HS-27A (cell line): ENCODE data around the gene DYSF.
"Not testable (repeated sequence)": the region's sequence is repeated elsewhere in the genome, so short reads cannot be mapped to it uniquely, and the experiment has no call there.

ENCODE experiments used
- DNase-seq: peaks from one replicate; pipeline ENCODE4 v3.0.0-alpha.2; 2012; ENCODE audit warnings: low read depth, missing footprints

Gene DYSF

DNA sequence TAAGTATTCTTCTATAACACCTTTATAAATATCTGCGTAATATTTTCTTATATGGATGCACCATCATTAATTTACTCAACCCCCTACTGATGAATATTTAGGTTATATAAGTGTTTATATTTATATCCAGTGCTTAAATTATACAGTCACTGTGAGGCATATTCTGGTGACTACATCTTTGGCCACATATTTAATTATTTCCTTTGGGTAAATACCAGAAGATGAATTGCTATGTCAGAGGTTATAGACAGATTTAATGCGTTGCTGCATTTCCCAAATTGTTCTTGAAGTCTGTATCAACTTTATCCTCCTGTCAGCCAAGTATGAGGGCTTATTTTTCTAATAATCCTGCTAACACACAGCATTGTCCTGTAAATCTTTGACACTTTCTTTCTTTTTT is 18.7 kb downstream of the DYSF start:
- no peak for DNase-seq

GRCh38 chr2:71473346-71474031 is 20.1 kb downstream of the DYSF start:
- no peak for DNase-seq

DNA sequence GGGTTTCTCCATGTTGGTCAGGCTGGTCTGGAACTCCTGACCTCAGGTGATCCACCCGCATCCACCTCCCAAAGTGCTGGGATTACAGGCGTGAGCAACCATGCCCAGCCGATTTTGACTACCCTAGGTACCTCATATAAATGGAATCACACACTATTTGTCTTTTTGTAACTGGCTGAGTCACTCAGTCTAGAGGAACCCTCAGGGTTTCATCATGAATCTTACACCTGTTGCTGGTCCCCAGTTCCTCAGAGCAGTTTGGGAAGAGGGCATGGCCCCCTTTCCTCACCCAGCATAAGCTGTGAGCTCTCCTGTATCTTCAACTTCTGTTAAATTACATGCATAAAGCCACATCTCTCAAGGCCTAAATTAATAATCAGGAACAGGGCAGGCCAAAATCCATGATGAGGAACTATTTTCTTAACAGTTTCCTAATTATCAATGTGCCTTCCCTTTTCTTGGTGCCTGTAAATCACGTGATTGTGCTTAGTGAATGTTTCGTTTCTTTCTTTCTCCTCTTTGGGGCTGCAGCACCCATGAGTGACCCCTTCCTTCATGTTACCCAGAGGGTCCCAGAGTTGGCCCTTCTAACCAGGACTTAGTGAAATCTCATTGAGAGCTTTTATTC is 20.9 kb downstream of the DYSF start:
- no peak for DNase-seq

DNA sequence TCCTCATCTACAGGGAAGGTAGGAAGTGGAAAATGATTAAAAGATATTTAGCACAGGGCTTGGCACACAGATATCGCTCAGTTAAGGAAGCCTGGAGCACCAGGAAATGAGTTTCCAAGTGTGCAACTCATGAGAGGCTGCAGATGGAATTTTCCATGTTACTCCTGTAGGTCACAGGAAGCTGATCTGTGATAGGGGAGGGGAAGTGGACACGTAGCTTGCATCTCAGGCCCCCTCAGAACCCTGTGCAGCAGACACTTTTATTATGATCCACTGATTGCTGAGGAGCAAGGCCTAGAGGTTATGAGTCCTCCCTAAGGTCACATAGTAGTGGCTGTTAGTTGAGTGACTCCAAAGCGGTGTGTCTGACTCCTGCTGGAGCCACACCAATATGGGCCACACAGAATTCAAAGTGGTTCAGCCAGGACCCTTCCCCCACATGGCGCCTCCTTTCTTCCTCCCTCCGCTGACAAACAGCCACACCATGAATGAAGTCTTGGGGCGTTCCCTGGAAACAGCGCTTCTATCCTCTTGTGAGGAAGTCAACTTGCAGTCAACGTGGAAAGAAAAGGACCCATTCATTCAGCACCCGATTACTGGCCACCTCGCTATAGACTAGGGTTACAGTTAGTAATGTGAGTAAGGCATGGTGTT is 21.5 kb downstream of the DYSF start:
- DNase-seq: no peak

GRCh38 chr2:71476495-71476894 is 23.1 kb downstream of the DYSF start:
- DNase-seq: no peak

GRCh38 chr2:71477231-71477691 is 23.9 kb downstream of the DYSF start:
- no peak for DNase-seq

GRCh38 chr2:71478806-71479205 is 25.4 kb downstream of the DYSF start:
- DNase-seq: no peak

DNA sequence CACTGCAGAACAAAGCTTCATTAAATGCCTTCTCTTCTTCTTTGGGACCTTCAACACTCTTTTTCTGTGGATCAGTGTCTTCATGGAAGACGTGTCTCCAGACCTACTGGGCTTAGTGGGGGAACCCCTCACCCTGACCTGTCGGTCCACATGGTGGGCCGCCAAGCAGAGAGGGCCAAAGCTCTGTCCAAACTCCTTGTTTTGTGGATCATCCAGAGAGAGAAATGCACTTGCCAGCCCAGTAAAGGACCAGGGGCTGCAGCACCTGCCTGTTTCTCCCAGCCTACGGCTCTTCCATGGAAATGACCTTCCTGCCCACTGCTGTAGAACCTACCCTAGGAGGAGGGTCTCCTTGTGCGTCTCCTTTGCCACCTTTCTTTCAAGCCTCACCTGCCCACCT is 25.9 kb downstream of the DYSF start:
- DNase-seq: no peak

DNA sequence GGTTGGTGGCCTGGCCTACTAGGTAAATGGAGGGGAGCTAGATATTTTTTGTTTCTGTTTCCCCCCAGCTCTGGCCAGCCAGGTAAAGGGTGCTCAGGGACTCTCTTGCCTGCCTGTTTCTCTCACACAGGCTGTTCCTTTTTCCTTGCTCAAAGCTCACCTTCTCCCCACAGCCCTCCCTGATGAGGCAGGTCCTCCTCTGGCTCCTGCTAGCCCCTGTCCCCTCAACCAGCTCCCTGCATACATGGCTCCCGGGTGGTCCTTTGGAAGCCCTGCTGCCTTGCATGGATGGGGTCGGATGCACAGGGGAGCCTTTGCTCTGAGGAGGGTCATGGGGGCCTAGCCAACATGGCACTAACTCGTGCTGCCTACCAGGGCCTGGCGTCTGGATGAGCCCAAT is 27.8 kb downstream of the DYSF start:
- no peak for DNase-seq

- no peak for DNase-seq
These were observed 28.7 kb downstream of the DYSF start for GRCh38 chr2:71482055-71482454.

DNA sequence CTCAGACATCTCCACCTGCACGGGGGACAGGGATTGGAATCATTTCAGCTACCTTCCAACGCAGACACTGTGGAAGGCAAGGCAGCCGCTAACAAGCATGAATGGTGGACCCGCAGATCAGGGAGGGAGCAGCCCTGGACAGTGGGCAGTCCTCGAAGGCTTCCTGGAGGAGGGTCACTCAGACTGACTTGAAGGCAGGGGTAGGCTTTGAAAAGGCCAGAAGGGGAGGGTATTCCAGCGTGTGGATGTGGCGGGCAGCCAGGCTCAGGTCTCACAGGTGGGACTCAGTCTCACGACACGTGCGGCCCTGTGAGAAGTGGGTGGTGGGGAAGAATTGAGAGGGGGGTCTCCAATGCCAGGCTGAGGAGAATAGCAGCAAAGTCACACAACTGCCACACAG is 29.9 kb downstream of the DYSF start:
- DNase-seq: no peak

- DNase-seq: no peak
These were observed 31.0 kb downstream of the DYSF start for GRCh38 chr2:71484354-71484753.

DNA sequence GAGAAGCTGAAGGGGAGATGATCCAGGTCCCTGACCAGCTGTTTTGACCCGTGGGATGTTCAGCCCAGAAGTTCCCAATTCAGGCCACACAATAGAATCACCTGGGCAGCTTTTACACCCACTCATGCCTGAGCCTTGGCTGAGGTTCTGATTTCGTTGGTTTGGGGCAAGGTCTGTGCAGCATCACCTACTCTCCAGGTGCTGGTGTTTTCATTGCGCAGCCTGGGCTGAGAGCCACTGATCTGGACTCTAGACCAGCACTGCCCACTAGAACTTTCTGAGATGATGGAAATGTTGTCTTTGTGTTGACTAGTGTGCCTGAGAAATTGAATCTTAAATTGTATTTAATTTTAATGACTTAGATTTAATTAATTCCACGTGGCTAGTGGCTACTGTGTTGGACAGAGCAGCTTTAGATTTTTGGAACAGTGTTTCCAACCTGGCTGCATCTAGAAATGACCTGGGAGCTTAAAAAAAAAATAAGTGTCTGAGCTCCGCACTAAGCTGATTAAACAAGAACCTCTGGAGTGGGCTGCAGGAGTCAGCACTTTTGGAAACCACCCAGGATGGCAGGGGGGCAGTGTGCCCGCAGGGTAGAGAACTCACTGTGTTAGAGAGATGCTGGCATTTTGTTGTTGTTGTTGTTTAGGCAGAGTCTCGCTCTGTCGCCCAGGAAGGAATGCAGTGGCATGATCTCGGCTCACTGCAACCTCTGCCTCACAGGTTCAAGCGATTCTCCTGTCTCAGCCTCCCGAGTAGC is 33.7 kb downstream of the DYSF start:
- no peak for DNase-seq

DNA sequence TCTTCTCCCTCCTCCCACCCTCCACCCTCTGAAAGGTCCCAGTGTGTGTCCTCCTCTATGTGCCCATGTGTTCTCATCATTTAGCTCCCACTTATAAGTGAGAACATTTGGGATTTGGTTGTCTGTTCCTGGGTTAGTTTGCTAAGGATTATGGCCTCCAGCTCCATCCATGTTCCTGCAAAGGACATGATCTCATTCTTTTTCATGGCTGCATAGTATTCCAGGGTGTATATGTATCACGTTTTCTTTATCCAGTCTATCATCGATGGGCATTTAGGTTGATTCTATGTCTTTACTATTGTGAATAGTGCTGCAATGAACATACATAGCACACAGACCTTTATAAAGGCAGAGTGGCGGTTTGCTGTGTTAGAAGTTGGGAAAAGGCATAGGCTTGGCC is 38.2 kb downstream of the DYSF start:
- DNase-seq: not testable (repeated sequence)

DNA sequence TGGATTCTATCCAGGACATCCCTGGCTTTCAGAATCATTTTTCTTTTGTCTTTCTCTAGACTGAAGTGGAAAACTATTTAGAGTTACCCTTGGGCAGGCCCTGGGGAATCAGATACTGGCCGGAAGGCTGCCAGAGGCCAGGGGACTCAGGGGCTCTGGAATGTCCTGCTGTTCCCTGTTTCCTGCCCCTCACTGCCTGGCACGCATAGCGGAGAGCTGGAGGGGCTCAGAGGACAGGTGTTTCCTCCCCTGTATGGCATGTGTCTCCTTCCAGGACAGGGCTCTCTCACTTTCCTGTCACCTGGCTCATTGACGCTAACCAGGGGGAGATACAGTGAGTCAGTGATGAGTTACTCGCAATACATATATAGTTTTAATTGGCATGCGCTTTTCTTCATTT is 38.8 kb downstream of the DYSF start:
- no peak for DNase-seq

DNA sequence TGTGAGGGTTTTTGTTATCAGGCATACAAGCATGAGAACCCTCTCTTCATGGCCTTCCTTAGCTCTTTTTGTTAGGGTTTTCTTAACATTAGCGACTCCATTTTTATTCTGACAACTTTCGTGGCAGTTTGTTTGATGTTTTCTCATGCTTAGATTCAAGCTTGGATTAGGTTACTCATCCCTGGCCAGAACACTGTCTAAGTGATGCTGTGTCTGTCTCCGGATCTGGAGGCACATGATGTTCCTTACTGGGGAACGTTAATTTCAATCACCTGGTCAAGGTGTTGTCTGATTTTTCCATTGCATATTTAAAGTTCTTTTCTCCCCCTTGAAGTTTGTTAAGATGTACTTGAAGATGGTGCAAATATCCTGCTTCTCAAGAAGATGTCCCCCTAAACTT is 40.7 kb downstream of the DYSF start:
- DNase-seq: no peak

DNA sequence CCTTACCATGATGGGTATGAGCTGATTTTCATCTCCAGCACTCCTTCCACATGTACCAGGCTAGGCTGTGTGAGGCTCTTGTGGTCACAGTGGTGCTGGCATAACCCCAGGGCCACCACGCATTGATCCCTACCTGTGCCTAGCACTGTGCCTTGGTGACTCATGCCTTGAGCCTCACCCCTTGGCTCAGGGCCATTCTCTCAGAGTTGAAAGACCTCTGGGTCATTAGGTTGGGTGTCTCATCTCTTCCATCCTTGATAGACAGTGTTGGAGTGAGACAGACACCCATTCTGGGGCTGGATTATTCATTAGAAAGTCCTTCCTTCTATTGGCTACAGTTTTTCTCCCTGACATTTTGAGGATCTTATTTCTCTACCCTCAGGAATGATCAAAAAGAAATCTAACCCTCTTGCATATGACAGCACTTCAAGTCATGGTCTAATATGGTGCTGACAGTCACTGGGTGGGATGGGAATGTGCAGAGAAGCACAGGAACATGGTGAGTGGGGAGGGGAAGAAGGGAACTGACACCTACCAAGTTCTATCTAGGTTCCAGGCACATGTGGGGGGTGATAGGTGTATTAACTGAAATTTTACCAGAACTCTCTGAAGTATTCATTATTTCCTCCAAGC is 41.3 kb downstream of the DYSF start:
- DNase-seq: no peak

GRCh38 chr2:71496156-71496770 is 42.9 kb downstream of the DYSF start:
- DNase-seq: no peak

GRCh38 chr2:71498261-71498701 is 44.9 kb downstream of the DYSF start:
- DNase-seq: peak; percentile 76

GRCh38 chr2:71499691-71500090 is 46.3 kb downstream of the DYSF start:
- no peak for DNase-seq

GRCh38 chr2:71500426-71501079 is 47.2 kb downstream of the DYSF start:
- no peak for DNase-seq
